Stimulated activated naive CD8-positive, alpha-beta T cell treated with anti-CD3 and anti-CD28 coated beads, Interleukin-15, Interleukin-2, amounts not matched to agents 100 U/mL and 50 U/mL, for 24 hours (primary cell): ENCODE data around the gene DHH.
"Not testable (repeated sequence)": the region's sequence is repeated elsewhere in the genome, so short reads cannot be mapped to it uniquely, and the experiment has no call there.

Experiments used
- ATAC-seq: fragments of 150-1000 bp; cut with Tn5 transposase; one replicate; pipeline ENCODE4 v1.10.0; 2021
- DNase-seq: peaks from one replicate; pipeline ENCODE4 v3.0.0; 2021

The DHH gene

GRCh38 chr12:49070971-49071370, 23.6 kb downstream of the DHH start:
- DNase-seq (no peak), ATAC-seq (no peak)

DNA sequence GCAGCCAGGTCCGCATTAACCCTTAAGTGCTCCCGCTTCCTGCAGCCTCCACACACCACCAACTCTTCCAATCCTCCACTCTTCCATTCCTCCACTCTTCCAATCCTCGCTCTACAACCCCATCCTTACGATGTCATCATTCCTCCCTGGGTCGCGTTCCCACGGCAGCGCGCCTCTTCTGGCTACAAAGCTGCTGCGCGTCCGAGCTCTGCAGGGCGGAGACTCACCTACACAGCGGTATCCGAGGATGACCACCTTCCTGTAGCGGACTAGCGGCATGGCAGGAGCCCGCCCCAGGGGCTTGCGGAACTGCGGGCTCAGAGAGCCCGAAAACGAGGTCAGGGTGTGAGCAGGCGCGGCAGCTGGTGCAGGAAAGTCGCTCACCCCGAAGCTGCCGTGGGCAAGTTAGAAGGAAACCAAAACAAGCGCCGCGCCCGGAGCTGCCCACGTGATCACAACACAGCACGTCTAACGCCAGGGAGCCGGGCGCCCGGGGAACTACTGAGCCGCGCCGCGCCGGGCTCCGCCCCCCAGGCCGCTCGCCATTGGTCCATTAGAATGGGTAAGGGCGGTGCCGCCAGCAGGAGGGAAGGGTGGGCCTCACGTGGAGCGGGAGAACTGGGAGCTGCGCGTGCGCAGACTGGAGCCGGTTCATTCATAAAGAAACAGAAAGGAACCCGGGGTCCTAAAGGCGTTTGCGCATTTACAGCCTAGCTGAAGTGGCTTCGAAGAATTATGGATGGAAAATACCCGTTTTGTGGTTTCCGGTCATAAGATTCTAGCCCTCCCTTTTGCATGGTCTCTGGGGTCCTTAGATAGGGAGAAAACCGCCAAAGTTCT, 24.9 kb downstream of the DHH start, which contains the start of gene RHEBL1:
TSS of gene RHEBL1 (minus strand) at position 473 of the 840 bp plus-strand sequence. CDS start at position 279, 194 bp downstream.
- peak; percentile 99 for DNase-seq
- peak; percentile 100 for ATAC-seq

DNA sequence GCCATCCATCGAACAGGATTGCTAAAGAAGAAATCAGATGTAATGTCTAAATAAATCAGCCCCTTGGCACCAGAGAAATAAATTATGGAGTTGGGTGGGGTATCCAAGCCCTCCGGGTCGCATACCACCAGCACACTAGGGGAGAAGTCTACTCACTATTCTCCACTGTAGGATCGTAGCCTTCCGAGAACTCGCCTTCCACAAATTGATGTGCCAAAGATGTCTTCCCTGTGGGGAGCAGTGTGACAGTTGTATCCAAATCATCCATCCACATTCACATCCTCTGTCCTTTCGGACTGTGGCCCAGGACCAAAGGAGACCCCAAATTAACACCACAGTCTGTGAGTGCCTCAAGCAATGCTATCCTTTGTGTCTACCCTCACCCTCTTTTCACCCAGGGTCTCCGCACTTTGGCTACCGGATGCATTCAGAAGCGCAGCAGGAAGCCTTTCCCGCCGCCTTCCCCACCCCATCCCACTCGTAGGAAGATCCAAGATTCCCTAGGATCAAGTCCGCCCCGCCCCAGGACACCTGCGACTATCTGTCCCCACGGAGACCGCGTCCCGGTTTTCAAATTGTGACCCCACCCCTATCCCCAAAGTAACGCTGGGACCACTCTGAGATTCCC, 25.6 kb downstream of the DHH start:
- ATAC-seq (no peak), DNase-seq (no peak)

- DNase-seq (no peak), ATAC-seq (no peak)
Observed at GRCh38 chr12:49066120-49066519, 28.5 kb downstream of the DHH start.

- DNase-seq, result no peak
- no peak for ATAC-seq
Observed at GRCh38 chr12:49064767-49065152, 29.8 kb downstream of the DHH start.

DNA sequence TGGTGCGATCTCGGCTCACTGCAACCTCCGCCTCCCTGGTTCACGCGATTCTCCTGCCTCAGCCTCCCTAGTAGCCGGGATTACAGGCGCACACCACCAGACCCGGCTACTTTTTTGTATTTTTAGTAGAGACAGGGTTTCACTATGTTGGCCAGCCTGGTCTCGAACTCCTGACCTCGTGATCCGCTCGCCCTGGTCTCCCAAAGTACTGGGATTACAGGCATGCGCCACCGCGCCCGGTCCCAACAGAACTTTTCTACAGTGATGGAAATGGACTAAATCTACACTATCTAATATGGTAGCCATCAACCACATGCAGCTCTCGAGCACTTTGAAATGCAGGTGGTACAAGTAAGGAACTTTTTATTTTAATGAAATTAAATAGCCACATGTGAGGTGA, 32.7 kb downstream of the DHH start:
- DNase-seq, ATAC-seq: not testable (repeated sequence)

GRCh38 chr12:49061157-49061650, 33.4 kb downstream of the DHH start:
- DNase-seq (no peak), ATAC-seq (no peak)

- DNase-seq (peak; percentile 90), ATAC-seq (peak; percentile 78)
Observed at GRCh38 chr12:49060237-49061156, 34.1 kb downstream of the DHH start, which contains the start of gene KMT2D. KMT2D (minus strand) TSS chr12:49060794; CDS start chr12:49055324, 5,470 bp downstream.

DNA sequence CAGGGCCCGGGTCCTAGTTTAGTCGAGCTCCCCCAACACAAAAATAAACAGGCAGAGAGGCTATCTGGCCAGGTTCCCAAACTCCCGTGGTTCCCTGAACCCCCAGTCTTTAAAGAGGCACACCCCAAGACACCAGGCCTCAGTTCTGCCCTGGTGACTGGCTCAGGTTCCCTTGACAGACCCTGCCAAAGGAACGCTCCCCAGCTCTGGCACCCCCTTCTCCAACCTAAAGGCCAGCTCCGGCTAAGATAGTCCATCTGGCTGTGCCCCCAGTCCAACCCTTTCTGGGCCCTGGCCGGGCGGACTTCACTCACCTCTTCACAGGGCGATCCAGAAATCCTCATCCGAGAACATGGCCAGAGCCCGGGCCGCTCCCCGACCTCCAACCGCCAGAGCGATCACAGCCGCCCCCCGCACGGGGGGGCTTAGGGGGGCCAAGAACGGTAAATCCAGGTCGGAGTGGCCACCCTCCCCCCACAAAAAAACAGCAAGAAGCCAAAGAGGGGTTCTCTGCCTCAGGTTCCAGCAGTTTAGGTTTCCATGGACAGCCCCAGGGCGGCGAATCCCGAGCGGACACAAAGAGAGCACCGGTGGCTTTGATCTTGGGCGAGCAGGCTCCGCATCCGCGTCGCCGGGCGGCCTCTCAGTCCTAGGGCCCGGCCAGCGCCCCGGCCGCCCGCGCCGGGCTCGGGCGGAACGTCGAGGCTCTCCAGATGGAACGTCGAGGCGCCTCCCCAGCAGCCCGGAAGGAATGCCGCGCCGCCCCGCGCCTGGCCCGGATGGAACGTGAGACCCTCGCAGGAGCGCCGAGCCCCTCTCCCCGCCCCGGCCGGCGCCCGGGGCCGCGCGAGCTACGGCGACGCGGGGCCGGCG, 35.1 kb downstream of the DHH start:
- ATAC-seq, result no peak

DNA sequence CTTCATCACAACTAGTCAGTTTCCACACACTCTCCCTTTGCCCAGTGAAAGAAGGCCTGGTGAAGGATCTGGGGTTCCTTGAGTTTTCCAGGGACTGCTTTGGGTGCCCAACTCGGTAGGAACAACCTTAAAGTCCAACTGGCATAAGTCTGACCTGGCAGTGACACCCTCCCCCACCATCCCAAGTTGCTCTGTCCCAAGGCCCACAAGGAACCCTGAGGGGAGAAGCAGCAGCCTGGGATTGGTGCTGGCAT, 35.6 kb downstream of the DHH start:
- no peak for DNase-seq
- no peak for ATAC-seq

More for the DNA sequence above, 35.1 kb downstream of the DHH start:
- peak; percentile 45 for DNase-seq

DNA sequence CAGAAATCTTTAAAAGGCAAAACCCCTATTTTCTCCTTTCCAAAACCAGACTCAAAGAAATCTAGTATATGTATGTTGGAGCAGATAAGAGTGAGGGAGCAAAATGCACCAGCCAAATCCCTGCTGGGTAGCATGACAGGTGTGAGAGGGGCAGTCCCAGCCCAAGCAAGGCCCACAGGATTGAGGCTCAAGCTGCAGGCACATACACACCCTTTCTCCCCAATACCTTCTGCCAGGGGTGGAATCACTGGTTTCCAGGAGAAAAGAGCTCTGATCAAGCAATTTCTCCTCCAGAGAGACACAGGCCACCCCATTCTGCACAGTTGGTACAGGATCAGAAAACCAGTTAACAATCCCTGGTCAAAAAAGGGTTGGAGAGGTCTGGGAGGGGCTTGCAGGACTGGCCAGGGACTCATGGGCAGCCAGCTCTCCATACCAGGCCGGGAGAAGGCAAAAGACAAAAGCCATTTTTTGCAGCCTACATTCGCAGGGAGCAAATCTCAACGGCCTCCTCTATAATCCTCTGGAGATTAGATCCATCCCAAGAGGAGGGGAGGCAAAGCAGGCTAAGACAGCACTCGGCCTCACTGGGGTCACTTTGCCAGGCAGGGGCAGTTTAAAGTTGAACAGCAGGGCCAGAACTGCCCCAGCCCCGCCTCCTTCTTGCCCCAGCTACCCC, 36.1 kb downstream of the DHH start:
- ATAC-seq, result no peak
- no peak for DNase-seq

- no peak for ATAC-seq
- no peak for DNase-seq
Observed at GRCh38 chr12:49057888-49058287, 36.7 kb downstream of the DHH start.

DNA sequence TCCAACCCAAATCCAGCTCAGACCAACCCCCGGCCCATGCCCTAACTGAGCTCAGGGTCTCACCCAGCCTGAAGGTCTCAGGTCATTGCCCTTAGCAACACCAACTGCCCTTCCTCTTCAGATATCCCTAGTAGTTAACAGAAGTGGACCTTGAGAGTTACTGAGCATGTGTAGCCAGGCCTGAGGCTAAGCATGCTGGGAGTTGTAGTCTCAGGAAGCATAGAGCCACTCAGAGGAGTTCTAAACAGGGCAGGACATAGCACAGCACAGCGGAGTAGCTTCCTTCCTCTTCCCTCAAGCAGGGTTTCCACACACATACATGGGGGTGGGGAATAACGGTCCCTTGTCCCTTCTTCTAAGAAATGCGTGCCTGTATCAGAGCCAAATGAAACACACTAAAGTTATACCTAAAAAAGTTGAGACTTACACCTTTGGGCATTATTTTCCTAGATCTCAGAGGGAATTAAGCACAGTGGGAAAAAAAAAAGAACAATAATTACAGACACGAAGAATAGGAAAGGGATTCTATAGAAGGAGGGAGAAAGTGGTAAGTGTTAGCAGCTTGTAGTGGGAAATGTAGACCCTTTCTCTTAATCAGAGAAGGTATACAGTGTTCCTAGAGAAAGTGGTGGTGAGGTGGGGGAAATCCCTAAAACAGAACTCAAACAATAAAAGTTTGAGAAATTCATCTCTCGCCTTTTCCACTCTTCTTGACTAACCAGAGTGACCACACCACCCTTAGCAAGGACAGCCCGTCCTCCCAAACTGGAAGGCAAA, 38.4 kb downstream of the DHH start:
- ATAC-seq (peak; percentile 79), DNase-seq (peak; percentile 48)

- no peak for ATAC-seq
- no peak for DNase-seq
Observed at GRCh38 chr12:49055092-49055491, 39.5 kb downstream of the DHH start.

DNA sequence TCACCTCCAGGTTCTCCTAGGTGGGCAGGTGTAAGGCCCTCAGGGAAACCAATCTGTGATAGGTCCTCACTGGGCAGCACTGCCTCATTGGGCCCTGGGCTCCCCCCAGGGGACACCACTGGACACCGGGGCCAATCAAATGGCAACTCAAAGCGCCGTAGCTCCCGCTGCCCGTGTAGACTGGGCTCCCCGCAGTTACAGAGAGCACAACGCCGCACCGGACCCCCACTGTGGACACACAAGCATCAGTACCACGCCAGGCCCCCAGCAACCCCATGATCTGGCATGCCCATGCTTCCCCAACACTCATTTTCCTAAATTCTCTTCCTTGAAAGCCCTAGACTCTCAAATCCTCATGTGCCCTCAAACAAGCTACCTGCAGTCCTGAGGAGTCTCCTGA, 40.1 kb downstream of the DHH start:
- ATAC-seq (no peak), DNase-seq (no peak)

GRCh38 chr12:49054096-49054495, 40.5 kb downstream of the DHH start:
- no peak for DNase-seq
- no peak for ATAC-seq

- DNase-seq (no peak), ATAC-seq (no peak)
Observed at GRCh38 chr12:49052451-49053208, 42.0 kb downstream of the DHH start.

DNA sequence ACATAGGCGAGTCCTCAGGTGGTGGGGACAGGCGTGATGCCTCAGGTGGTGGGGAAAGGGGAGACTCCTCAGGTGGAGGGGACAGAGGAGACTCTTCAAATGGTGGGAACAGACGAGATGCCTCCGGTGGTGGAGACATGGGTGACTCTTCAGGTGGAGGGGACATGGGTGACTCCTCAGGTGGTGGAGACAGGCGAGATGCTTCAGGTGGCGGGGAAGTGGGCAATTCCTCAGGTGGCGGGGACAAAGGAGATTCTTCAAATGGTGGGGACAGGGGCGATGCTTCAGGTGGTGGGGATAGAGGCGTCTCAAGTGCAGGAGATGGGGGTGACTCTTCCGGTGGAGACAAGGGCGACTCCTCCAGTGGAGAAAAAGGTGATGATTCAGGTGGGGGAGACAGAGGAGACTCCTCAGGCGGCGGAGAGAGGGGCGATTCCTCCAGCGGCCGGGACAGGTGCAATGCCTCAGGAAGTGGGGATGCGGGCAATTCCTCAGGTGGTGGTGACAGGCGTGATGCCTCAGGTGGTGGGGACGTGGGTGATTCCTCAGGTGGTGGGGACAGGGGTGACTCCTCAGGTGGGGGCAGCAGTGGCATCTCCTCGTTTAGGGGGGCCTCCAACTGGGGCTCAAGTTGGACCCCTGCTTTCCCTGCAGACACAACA, 42.7 kb downstream of the DHH start:
- ATAC-seq, result no peak
- DNase-seq, result no peak

GRCh38 chr12:49051373-49051764, 43.2 kb downstream of the DHH start:
- no peak for DNase-seq
- no peak for ATAC-seq
